Neuron (in vitro differentiated cells): ENCODE data around the gene GLDC.

Source experiments
- H2AFZ ChIP-seq: one replicate; pipeline ENCODE4 v1.6.1; 2013; ENCODE audit warnings: low read depth, mild to moderate bottlenecking, inconsistent platforms, low read length, moderate library complexity
- H3K27me3 ChIP-seq: one replicate; pipeline ENCODE4 v1.6.1; 2013; ENCODE audit warnings: low read length; ENCODE audit not compliant: insufficient read depth
- H3K36me3 ChIP-seq: one replicate; pipeline ENCODE4 v1.6.1; 2013; ENCODE audit warnings: low read length; ENCODE audit not compliant: insufficient read depth
- H3K4me1 ChIP-seq: one replicate; pipeline ENCODE4 v1.6.1; 2013; ENCODE audit warnings: low read length; ENCODE audit not compliant: insufficient read depth
- H3K4me3 ChIP-seq: 2 replicates; pipeline ENCODE4 v1.5.1; 2013; ENCODE audit warnings: mild to moderate bottlenecking, low read length, moderate library complexity
- H3K9me3 ChIP-seq: one replicate; pipeline ENCODE4 v1.6.1; 2013; ENCODE audit warnings: low read length

Gene GLDC

DNA sequence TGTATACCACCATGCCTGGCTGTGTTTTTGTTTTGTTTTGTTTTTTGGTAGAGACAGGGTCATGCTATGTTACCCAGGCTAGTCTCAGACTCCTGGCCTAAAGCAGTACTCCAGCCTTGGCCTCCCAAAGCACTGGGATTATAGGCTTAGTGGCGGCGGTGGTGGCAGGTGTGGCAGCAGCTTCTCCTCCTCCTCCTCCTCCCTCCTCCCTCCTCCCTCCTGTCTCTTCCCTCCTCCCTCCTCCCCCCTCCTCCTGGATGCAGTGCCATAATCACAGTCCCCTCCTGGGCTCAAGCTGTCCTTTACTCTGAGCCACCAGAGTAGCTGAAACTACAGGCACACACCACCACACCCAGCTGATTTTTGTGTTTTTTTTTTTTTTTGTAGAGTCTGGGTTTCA is 161.3 kb downstream of the GLDC start:
- Histone ChIP-seq H3K9me3 (no peaks in the 10 kb centered on the region), H3K36me3 (peaks cover 66% of the 10 kb centered on the region), H2AFZ (no peak overlapping the region), H3K4me3 (no peak overlapping the region), H3K4me1 (no peaks in the 10 kb centered on the region), H3K27me3 (no peaks in the 10 kb centered on the region)
